Endothelial cell of umbilical vein (primary cell): ENCODE data around the gene ZFY.

Experiments
- CTCF ChIP-seq, 2 donors: IDR thresholded peaks; 1 replicate in 1 of 2; 2 replicates in 1 of 2; pipeline ENCODE4 v1.5.1; 2011; ENCODE audit warnings: low read length in 2 of 2, mild to moderate bottlenecking in 2 of 2, moderate library complexity in 2 of 2, control low read depth in 1 of 2, inconsistent platforms in 1 of 2, low read depth in 1 of 2; ENCODE audit not compliant: insufficient read depth in 1 of 2; ENCODE audit errors: extremely low read depth in 1 of 2
- EZH2 ChIP-seq: IDR thresholded peaks from 2 replicates; pipeline ENCODE4 v1.6.1; 2012; ENCODE audit warnings: borderline replicate concordance, low read depth, mild to moderate bottlenecking, moderate library complexity, low read length, inconsistent platforms; ENCODE audit not compliant: severe bottlenecking
- POLR2AphosphoS5 ChIP-seq: IDR thresholded peaks from 2 replicates; pipeline ENCODE4 v1.6.1; 2012; ENCODE audit warnings: low read depth, mild to moderate bottlenecking, control low read depth, low read length, moderate library complexity; ENCODE audit not compliant: insufficient read depth
- TF ChIP-seq, protein P1 (sequence below): IDR thresholded peaks from 2 replicates; pipeline ENCODE4 v1.6.1; 2011; ENCODE audit not compliant: insufficient read depth, insufficient read length

GRCh38 chrY:2972708-2973107 lies 37.5 kb downstream of the ZFY start:
- TF ChIP-seq, protein P1, sequence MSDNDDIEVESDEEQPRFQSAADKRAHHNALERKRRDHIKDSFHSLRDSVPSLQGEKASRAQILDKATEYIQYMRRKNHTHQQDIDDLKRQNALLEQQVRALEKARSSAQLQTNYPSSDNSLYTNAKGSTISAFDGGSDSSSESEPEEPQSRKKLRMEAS, result no peak
- TF ChIP-seq CTCF (IDR thresholded peaks at IDR 0.05; ENCODE audit: extremely low read depth in 1 of 2, insufficient read depth in 1 of 2, low read depth in 1 of 2, low read length in 2 of 2) (no peak), EZH2 (no peak), POLR2AphosphoS5 (no peak)
